IPS DF 4.7 (cell line): ENCODE data around the gene ERVH48-1.
"Not testable (repeated sequence)": the region's sequence is repeated elsewhere in the genome, so short reads cannot be mapped to it uniquely, and the experiment has no call there.

Experiments
- DNase-seq: peaks from one replicate; pipeline ENCODE4 v3.0.0-alpha.2; 2013; ENCODE audit warnings: low spot score; ENCODE audit errors: extremely low read depth

ERVH48-1 gene

DNA sequence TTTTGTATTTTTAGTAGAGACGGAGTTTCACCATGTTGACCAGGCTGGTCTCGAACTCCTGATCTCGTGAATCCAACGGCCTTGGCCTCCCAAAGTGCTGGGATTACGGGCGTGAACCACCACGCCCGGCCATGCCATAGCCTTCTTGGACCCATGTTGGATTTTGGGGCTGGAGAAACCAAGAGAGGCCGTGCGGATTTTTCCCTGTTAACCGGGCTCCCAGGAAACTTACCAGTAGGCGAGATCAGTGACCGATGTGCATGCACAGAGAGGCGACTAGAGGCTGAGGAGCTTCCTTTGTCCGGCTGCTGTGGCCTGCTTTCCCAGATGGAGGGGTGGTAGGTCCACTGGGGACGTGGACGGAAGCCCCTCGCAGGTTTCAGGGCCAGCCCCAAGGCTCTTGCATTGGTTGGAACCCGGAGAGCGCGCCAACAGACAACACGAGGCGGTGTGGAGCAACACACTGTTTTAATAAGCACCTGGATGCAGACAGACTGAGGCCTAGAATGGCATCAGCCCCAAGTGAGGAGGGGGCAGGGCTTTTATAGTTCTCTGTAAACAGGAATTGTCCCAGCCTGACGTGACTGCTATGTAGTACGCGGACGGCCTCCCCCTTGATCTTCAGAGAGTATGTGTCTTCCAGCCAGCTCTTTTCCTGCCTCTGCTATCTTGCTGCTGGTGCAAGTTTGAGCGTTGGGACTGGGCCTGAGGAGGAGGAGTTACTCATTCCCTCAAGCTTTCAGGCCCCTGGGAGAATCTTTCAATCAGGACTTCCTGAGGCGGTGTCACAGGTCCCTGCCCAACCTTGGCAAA is at the start of gene ERVH48-1:
TSS of gene ERVH48-1 (minus strand) at position 517 of the 813 bp plus-strand sequence. CDS start 6,624 bp downstream, outside the sequence.
- DNase-seq = no peak

DNA sequence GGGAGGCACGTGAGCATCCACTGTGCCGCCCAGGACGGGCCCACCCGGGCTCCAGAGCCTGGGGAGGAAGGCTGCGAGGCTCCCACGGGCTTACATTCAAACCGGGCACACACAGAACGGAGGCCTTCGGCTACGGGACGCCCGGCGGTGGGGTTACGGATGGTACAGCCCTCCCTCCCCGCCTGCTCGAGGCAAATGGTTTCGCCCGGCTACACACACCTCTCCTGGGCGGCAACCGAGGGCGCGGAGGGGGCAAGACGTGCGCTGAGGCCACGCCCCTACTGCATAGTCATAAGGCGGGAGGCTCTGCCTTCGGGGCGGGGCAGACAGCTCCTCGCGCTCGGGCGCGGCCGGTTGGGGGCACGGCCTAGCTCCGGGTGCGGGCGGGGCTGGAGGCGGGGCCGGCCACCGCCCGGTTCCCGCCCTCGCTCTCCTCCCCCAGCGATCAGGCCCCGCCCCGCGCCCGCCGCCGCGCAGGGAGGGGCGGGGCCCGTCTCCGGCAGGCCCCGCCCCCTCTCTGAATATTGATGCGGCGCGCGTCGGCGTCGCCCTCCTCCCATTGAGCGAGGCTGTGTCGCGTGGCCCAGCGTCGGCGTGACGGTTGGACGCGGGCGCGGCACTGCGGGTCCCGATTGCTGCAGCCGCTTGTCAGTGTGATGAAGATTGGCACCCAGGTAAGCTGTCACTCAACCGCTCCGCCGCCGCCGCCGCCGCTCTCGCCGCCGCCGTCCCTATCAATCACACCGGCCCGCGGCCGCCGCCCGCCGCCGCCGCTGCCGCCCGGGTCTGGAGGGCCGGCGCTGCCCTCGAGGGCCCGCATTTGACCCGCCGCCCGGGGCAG is 48.8 kb upstream of the ERVH48-1 start, which contains the start of gene PKNOX1:
TSS of gene PKNOX1 (plus strand) at position 572 of the 841 bp plus-strand sequence. CDS start 29,820 bp downstream, outside the sequence.
- DNase-seq = peak; percentile 84

DNA sequence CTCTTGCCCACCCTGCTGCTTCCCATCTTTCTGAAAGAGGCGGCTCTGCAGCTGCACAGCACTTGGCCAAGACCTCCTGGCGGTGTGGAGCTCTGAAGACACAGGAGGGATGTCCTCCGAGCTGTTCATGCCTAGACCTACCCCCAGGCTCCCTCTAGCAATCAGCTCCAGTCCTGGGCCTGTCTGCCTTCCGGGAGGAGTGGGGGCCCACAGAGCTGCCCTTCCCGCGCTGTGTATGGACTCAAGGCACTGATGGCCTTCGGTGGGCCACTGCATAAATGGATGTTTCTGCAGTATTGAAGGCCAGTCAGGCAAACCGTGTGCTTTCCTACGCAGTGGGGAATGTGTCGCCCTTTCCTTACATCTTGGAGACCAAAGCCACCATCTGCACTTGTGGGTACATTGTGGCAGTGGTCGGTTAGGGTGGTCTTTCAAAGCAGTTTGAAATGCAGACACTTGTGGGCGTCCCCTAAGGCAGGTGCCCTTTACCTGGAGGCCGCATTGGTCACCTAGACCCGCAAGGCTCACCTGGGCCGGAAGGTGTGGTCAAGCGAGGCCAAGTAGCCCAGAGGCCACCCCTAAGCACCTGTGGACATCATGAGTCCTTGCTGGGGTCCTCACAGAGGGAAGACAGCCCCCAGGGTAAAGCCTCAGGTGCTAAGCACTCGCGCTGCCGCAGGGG is 48.0 kb upstream of the ERVH48-1 start:
- no peak for DNase-seq

DNA sequence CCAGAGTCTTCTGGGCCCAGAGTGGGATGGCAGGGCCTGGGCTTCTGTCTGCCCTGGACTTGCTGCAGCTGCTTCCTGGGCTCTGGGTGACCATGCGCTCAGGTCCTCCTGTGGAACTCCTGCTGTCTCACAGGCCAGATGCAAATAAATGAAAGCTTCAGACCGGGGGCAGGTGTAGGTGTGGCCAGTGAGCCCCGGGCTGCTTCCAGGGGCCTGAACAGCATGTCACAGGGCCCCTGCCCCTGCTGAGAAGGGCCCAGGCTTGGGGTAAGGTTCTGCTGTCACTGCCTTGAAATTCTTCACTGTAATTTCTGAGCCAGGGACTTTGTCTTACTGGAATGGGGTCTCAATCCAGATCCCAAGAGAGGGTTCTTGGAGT is 46.5 kb upstream of the ERVH48-1 start:
- DNase-seq = no peak

DNA sequence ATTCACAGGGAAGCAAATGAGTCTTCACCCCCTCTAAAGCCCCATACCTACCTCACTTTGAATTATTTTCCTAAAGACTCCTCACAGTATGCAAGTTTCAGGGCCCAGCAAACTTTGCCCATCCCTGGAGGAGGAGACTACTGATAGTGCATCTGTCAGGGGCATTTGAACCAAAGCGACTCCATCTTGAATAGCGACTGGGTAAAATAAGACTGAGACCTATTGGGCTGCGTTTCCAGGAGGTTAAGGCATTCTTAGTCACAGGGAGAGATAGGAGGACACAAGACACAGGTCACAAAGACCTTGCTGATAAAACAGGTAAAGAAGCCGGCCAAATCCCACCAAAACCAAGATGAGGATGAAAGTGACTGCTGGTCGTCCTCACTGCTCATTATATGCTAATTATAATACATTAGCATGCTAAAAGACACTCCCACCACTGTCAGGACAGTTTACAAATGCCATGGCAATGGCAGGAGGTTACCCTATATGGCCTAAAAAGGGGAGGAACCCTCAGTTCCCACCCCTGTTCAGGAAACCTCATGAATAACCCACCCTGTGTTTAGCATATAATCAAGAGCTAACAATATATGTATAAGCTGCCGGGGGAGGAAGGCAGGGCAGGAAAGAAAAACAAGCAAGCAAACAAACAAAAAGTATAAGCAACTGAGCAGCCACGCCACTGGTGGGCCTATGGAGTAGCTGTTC is 45.7 kb upstream of the ERVH48-1 start:
- DNase-seq = no peak

DNA sequence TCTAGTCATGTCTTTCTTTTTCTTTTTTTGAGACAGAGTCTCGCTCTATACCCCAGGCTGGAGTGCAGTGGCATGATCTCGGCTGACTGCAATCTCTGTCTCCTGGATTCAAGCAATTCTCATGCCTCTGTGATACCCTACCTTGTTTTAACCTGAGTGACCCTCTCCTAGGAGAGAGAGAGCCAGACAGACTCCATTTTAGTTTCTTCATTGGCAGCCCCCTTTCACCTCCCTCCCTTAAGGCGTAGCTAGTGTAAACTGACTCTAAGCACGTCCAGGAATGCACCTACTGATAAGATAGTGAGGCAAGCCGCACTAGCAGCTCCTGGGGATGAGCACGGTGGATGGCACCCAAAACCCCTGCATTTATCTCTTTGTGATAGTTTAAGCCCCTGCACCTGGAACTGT is 43.8 kb upstream of the ERVH48-1 start:
- DNase-seq = no peak

DNA sequence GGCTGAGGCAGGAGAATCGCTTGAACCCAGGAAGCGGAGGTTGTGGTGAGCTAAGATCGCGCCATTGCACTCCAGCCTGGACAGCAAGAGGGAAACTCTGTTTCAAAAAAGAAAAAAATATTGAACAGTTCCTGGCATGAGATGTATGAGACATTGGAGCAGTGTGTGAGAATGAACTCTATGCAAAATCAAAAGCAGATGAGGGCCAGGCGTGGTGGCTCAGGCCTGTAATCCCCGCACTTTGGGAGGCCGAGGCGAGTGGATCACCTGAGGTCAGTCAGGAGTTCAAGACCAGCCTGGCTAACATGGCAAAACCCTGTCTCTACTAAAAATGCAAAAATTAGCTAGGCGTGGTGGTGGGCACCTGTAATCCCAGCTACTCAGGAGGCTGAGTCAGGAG is 42.2 kb upstream of the ERVH48-1 start:
- DNase-seq = not testable (repeated sequence)

DNA sequence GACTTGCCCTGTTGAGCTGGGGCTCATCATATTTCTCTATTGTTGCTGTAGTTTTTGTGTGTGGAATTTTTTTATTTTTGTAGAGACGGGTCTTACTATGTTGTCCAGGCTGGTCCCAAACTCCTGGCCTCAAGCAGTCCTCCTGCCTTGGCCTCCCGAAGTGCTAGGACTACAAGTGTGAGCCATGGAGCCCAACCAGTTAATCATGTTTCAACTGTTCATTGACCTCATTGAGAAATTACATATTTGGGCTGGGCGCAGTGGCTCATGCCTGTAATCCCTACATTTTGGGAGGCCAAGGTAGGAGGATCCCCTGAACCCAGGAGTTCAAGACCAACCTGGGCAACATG is 39.8 kb upstream of the ERVH48-1 start:
- DNase-seq = no peak

DNA sequence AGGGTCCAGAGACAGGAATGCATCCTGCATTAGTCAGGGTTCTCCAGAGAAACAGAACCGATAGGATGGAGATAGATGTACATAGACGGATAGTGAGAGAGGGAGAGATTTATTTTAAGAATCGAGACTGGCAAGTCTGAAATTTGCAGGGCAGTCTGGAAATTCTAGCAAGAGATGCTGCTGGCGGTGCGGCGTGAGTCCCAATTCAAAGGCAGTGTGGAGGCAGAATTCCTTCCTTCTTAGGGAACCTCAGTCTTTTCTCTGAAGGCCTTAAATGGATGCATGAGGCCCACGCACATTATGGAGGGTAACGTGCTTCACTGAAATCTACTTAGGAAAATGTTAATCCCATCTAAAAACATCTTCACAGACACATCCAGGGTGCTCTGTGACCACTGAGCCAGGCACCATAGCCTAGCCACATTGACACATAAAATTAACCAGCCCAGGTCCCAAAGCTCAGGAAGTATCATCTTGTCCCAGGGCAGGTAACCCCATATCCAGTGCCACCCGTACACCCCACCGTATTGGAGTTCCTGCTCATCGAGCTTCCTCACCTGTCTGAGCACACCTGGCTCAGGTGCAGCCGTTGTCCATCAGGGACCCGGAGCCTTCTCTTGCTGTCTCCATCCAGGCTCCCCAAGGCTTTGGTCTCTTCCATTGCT is 39.2 kb upstream of the ERVH48-1 start:
- DNase-seq = no peak

DNA sequence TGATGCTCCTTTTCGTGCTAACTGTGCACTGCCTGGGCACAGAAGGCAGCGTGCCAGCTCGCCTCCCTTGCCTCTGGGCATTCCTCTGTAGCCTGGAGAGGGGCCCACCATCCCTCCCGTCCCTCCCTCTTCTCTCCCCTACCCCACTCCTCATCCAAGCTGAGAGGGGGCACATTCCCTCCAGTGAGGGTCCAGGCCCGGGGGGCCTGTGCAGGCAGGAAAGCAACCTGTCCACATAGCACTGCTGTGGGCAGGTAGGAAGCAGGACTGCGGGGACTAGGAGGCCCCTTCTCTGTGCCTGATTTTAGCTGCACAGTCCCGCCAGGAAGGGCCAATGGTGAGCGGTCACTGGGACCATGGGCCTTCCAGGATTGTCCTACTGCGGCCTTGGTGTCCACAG is 38.7 kb upstream of the ERVH48-1 start:
- DNase-seq = no peak

DNA sequence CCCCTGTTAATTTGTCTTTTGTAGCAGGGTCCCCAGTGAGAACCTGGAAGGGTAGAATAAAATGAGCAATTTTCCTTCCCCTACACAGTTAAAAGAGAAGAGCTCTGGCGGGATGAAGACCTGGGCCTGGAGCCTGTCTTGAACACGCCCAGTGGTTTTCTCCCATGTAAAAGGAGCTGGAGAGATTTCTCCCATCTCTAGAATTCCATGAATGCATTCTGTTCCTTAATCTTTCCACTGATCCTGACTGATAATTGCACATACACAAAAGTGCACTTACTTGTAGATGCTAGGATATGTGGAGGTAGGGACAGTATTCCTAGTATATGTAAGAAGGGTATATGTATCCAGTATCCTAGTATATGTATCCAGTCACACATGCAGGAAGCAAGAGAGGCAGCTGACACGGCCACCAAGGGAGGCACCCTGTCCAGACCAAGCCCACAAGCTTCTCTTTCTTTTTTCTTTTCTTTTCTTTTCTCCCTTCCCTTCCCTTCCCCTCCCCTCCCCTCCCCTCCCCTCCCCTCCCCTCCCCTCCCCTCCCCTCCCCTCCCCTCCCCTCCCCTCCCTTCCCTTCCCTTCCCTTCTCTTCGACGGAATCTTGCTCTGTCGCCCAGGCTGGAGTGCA is 37.1 kb upstream of the ERVH48-1 start:
- no peak for DNase-seq

DNA sequence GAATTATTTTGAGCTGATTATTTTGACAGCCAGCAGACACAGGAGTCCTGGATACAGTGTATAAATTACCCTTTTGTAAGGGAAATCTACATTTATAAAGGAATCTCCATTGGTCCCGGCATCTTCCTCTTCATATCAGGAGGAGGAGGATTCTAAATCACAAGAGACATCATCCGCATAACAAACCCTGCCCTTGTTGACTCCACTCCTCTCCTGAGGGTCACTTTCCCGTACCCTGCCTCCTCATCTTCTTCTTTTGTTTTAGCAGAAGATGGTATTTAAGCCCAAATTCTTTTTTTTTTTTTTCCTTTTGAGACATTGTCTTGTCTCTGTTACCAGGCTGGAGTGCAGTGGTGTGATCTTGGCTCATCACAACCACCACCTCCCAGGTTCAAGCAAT is 34.3 kb upstream of the ERVH48-1 start:
- no peak for DNase-seq

DNA sequence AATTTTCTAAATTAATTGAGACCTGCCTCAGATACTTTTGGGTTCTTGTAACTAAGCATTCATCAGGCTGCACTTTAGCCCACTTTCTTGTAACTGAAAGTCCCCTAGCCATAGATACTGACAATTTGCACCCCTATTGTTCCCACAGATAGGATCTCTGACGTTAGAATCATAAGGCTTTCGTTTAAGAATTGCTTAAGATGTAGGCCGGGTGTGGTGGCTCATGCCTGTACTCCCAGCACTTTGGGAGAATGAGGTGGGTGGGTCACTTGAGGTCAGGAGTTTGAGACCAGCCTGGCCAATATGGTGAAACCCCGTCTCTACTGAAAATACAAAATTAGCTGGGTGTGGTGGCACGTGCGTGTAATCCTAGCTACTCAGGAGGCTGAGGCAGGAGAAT is 32.7 kb upstream of the ERVH48-1 start:
- DNase-seq = not testable (repeated sequence)

DNA sequence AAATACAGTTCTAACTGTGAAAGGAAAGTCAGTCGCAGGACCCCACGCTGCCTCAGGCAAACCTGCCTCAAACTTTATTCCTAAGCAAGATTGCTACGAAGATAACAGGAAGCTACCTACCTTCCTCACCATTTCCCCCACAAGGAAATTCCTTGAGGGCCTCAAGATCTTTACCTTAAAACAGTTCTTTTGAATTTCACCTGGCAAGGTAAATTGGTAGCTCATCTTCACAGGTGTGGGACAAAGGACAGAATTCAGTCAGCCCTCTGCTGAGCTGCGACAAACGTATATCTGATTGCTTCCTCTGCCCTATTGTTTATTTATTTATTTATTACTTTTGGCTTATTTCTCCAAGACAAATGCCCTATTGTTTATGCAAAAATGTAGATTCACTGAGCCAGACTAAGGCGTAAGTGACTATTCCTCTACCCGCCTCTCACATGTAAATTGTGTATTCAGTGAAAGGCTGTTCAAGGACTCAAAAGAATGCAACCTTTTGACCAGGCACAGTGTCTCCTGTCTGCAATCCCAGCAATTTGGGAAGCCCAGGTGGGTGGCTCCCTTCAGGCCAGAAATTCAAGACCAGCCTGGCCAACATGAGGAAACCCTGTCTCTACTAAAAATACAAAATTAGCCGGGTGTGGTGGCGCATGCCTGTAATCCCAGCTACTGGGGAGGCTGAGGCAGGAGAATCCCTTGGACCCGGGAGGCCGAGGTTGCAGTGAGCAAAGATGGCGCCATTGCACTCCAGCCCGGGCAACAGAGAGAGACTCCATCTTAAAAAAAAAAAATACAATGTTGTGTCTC is 31.6 kb upstream of the ERVH48-1 start:
- no peak for DNase-seq

DNA sequence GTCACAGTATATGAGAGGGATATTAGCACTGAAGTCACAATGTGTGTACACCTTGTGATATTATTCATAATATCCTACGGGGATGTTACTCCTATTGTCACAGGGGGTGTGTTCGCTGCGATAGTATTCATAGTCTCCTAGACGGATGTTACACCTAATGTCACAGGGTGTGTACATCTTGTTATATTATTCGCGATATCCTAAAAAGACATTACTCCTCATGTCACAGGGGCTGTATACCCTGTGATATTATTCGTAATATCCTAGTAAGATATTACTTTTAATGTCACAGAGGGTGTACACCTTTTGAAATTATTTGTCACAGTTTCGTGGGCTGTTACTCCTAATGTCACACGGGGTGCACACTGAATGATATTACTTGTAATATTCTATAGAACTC is 25.8 kb upstream of the ERVH48-1 start:
- DNase-seq = not testable (repeated sequence)

DNA sequence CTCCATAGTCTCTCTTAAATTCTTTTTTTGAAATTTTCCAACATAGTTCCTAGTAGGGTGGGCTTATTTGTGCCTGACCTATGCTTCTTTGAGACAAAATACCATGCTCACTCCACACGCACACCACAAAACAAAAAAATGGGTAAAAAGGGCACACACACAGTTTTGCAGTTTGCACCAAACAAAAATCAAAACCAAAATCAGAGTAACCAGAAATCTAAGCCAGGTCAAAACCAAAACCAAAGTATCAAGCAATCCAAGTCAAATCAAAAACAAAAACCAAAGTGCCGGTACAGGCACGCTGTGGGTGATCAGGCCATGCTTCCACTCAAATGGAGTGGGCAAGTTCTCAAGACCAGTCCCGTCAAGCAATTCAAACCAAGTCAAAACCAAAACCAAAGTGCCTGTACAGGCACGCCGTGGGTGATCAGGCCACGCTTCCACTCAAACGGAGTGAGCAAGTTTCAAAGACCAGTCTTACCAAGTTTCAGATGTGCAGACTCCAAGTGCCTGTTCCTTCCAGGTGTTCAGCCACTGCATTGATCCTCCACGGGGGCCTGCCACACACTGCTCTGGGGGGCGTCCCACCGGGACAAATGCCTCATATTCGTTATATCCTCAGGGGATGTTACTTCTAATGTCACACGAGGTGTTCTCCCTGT is 23.8 kb upstream of the ERVH48-1 start:
- not testable (repeated sequence) for DNase-seq

DNA sequence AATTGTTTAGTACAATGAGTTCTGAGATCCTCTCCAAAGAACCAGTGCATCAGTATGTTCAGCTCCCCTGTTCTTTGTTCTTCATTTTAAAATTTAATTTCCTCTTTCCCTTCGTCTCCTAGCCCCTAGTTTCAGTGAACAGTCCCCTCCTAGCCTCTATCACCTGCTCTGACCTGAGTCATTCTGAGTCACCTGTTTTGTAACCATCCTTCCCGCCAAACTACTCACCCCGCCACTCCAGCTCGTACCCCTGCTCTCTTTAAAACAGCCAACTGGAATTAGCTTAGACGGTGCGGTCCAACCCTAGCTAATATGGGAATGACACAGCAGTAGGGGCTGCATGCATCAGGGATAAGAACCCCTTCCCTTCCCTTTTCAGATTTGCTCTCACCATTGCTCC is 16.8 kb upstream of the ERVH48-1 start:
- no peak for DNase-seq

DNA sequence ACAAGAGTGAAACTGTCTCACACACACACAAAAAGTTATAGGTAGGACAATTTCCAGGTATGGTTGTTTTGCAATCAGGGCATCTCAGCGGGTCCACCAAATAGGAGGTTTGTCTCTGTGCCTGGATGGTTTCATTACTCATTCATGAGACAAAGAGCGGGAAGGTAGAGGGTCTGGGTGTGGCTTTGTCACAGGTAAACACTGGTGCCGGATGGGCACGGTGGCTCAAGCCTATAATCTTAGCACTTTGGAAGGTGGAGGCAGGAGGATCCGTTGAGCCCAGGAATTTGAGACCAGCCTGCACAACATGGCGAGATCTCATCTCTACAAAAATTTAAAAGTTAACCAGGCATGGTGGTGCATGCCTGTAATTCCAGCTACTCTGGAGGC is 16.3 kb upstream of the ERVH48-1 start:
- DNase-seq = no peak
